8988T (cell line): Measurements from ENCODE around the gene KNTC1.
"Not testable (repeated sequence)": the region's sequence is repeated elsewhere in the genome, so short reads cannot be mapped to it uniquely, and the experiment has no call there.

ENCODE experiments used
- DNase-seq: peaks from one replicate; pipeline ENCODE4 v3.0.0; 2011

Gene KNTC1

DNA sequence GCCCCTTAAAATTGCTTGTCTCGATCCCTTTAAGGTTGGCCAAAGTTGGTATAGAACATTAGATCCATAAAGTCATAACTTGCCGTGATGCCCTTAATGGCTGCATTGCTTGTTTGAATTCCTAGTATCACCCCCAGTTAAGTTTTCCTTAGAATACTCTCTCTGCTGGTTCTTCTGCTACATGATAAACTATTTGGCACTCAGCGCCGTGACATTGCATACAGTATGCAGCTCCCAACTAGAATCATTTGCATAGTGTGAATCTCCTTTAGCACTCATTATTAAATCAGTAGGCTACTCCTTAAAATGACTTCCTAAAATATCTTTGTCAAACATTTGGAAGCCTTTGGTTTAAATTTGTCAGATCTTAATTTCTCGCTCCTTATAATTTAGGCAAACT, 42.2 kb downstream of the KNTC1 start:
- no peak for DNase-seq

DNA sequence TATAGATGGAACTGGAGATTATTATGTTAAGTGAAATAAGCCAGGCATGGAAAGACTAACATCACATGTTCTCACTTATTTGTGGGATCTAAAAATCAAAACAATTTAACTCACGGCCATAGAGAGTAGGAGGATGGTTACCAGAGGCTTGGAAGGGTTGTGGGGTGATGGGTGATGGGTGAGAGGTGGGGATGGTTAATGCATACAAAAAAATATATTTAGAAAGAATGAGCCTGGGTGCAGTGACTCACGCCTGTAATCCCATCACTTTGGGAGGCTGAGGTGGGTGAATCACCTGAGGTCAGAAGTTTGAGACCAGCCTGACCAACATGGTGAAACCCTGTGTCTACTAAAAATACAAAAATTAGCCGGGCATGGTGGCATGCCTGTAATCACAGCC, 43.0 kb downstream of the KNTC1 start:
- not testable (repeated sequence) for DNase-seq

DNA sequence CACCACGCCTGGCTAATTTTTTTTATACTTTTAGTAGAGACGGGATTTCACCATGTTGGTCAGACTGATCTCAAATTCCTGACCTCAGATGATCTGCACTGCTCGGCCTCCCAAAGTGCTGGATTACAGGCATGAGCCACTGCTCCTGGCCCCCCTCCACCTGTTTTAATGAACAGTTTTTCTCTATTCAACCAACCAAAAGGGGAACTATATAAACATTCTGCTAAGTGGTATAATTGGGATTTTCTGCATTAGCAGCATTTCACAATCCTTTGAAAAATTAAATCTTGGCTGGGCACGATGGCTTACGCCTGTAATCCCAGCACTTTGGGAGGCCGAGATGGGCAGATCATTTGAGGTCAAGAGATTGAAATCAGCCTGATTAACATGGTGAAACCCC, 44.8 kb downstream of the KNTC1 start:
- DNase-seq: no peak

DNA sequence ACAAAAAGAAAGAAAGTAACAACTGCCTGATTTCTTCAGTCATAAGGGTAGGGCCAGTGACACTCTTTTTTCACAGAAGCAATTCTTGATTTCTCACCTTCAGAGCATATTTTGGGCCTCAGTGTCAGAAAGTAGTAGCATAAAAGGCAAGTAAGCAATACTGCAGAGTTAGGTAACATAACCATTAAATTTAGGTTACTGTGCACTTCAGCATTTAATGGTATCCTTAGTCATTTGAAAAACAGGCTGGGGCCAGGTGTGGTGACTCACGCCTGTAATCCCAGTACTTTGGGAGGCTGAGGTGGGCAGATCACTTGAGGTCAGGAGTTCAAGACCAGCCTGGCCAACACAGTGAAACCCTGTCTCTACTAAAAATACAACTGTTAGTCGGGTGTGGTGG, 56.2 kb downstream of the KNTC1 start:
- not testable (repeated sequence) for DNase-seq

DNA sequence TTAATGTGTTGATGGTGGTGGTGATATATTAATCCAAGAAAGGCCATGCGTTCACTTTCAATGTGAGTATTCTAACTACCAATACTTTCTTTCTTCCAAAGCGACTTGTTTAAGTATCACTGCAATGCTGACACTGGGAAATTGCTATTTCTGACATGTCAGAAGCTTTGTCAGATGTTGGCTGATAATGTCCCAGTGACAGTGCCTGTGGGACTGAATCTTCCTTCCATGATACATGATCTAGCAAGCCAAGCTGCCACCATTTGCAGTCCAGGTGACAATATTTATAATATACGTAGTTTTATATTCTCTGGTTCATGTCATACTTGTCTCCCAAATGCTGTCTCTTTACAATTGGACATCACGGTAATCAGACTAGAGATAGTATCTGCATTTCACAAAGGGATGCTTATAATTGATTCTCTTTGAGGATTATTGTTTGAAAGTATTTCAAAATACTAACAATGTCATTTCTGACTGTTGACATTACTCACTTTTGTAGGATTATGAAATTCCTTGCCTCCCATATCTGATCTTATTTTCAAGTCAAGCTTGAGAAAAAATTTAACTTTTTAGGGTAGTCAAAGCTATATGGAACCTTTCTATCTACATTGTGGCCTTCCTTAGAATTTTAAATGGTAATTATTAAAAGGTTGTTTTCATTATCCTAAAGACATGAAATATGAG, 57.3 kb downstream of the KNTC1 start:
- DNase-seq: no peak

DNA sequence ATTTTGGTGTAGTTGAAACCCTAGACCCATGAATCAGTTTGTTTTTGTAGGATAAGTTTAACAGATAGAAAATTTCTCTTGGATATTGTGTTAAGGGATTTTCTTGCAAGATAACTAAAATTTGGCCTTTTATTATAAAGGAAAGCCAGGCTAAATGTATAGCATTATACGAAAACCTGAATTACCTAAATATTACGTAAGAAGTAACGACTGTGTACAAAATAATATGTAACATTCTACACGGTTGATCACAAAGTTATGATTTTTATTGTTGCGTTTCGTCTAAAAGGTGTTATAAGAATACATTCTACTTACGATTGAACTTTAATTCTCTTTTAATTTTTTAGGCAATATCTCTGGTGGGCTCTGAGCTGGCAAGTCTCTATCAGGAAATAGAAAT, 63.9 kb downstream of the KNTC1 start:
- DNase-seq: no peak

DNA sequence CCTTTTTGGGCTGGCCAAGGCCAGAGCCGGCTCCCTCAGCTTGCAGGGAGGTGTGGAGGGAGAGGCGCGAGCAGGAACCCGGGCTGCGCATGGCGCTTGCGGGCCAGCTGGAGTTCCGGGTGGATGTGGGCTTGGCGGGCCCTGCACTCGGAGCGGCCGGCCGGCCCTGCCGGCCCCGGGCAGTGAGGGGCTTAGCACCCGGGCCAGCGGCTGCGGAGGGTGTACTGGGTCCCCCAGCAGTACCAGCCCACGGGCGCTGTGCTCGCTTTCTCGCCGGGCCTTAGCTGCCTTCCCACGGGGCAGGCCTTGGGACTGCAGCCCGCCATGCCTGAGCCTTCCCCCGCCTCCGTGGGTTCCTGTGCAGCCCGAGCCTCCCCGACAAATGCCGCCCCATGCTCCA, 64.9 kb downstream of the KNTC1 start:
- not testable (repeated sequence) for DNase-seq

DNA sequence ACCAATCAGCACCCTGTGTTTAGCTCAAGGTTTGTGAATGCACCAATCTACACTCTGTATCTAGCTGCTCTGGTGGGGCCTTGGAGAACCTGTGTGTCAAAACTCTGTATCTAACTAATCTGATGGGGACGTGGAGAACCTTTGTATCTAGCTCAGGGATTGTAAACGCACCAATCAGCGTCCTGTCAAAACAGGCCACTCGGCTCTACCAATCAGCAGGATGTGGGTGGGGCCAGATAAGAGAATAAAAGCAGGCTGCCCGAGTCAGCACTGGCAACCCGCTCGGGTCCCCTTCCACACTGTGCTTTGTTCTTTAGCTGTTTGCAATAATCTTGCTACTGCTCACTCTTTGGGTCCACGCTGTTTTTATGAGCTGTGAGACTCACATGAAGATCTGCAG, 65.5 kb downstream of the KNTC1 start:
- DNase-seq: not testable (repeated sequence)

DNA sequence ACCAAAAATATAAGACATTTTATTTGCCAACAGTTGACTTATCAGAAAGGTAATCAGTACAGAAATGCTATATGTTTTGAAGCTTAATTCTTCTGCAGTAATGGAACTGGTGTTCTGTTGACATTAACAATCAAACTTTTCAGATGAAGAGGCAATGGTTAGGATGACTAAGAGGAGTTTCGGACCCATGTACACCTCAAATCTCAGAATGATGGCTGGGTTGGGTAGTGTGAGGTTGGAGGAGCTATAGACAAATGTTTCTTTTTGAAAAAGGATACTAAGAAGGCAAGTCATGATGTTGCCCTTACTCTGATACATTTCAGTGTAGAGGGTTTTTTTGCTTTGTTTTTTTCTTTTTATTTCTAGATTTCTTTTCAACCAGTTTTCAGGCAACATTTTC, 66.9 kb downstream of the KNTC1 start:
- no peak for DNase-seq

DNA sequence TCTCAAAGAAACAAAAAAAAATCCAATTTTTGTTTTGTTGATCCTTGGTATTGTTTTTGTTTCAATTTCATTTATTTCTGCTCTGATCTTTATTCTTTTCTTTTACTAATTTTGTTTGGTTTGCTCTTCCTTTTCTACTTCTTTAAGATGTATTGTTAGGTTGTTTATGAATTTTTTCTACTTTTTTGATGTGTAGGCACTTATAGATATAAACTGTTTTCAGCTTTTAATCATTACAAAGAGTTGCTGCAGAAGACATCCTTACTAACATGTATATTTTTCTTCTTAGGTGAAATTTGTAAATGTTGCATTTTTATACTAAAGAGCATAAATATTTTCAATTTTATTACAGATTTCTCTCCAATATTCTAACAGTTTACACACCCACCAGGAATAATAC, 69.8 kb downstream of the KNTC1 start:
- DNase-seq: no peak

DNA sequence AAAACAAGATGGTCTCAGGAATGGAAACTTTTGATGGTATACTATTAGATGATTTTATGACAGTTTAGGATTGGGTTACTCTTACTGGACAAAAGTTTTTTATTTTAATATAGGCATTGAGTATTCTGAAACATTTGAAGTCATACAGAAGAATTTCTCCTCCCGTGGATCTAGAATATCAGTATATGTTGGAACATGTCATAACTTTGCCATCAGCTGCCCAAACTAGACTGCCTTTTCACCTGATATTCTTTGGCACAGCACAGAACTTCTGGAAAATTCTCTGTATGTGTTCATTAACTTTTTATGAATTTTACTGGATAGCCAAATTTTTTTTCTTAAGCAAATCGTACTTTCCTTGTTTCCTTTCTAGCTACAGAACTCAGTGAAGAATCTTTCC, 75.4 kb downstream of the KNTC1 start:
- DNase-seq: no peak

DNA sequence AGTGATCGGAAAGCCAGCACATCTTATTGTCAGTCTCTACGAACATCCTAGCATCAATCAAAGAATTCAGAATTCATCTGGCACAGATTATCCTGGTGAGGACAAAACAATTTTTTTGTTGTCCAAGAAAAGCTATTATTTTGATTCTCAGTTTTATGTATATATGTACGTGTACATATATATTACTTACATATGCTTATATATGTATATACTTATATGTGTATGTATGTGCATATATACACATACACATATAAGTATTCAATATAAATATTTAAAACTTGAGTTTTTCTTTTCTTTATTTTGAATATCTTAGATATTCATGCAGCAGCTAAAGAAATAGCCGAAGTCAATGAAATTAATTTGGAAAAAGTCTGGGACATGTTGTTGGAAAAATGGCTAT, 77.9 kb downstream of the KNTC1 start:
- DNase-seq: no peak

DNA sequence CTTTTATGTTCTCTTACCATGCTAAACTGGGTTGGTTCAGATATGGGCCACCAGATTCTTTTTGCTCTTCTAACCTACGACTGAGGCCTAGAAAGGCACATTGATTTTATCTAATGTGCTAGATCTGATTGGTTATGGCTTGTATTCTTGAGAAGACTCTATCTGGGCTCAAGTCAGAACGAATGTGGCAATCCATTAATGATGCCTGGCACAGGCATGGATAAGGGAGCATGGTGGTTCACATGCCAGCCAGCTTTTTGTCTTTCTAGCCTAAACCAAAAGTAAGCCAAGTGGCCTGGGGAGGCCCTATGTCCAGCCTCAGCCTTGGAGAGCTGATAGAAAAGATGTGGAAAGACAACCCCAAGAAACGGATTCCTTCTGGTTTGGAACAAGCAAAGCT, 82.7 kb downstream of the KNTC1 start:
- DNase-seq: no peak

DNA sequence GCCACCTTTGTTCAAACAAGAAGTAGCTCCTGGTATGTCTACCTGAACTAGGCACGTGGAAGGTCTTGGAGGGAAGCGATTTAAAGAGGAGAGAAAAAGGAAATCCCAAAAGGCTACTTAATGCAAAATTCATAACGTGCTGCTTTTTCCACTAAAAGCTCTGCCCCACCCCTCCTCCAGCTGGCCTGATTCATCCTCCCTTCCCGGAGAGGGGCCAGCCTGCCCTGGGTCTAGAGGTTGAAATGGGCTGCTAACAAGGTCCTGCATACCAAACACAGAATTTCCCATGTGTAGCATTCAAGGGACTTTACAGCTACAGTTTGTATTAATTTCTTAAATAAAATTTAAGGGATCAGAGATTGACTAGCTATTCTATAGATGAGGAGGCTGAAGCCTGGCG, 83.2 kb downstream of the KNTC1 start:
- no peak for DNase-seq

DNA sequence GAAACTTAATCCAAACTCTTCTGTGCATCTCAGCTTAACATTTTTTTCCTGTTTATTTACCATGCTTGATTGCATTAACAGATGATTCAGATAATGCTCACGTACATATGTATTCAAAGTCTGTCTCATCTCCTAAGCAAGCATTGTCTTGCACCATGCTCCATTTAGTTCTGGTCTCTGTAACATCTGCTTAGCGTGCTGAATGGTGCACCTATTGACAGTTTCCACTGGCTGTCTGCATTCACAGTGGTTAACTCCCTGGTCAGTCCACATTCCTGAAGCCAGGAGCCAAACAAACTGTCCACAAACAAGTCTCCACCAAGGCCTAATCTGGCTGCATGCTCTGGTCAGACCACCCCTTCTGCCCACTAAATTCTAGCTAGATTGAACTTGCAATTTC, 83.9 kb downstream of the KNTC1 start:
- no peak for DNase-seq

DNA sequence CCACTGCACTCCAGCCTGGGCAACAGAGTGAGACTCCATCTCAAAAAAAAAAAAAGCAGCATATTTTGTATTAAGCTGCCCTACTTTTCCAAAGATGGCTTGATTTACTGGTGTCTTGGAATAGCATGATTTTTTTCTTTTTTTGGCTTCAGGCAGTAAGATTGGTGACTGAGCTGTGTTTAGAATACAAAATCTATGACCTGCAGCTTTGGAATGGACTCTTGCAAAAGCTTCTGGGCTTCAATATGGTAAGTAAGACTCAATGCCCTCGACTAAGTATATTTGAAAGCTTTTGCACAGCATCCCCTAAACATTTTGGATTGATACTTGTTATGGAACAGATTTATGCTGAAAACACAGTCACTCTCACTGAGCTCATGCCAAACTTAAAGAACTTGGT, 87.8 kb downstream of the KNTC1 start:
- DNase-seq: no peak

DNA sequence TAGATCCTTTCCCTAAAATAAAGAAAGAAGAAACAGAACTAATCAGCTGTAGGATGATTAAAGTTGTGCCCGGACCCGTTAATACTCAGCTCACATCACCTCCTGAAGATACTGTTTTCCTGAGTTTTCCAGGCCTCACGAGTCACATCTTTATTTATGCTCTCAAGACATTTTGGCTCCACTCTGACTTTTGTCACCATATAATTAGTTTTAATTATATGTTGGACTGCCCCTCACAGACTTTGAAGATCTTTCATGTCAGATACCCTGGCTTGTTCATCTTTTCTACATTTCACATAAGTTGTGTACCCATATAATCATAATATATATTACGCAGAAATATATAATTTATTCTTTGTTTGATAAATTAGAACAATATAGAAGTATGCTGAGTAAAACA, 88.7 kb downstream of the KNTC1 start:
- DNase-seq: no peak

DNA sequence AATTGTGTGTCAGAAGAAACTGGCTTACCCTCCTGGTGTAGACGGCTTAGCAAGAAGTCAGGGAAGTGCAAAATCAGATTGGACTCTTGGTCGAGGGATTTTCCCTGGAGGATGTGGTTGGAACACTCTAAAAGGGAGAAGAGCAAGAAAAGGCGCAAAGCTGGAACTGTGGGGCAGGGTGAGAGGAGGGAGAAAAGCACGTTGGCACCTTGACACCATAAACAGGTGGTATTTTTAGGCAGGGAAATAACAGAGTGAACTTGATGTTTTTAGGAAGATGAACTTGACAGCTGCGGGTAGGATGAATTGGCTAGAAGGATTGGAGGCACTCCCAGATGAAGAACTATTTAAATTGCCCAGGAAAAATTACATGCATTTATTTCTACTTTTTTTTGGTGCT, 108.4 kb downstream of the KNTC1 start:
- no peak for DNase-seq

DNA sequence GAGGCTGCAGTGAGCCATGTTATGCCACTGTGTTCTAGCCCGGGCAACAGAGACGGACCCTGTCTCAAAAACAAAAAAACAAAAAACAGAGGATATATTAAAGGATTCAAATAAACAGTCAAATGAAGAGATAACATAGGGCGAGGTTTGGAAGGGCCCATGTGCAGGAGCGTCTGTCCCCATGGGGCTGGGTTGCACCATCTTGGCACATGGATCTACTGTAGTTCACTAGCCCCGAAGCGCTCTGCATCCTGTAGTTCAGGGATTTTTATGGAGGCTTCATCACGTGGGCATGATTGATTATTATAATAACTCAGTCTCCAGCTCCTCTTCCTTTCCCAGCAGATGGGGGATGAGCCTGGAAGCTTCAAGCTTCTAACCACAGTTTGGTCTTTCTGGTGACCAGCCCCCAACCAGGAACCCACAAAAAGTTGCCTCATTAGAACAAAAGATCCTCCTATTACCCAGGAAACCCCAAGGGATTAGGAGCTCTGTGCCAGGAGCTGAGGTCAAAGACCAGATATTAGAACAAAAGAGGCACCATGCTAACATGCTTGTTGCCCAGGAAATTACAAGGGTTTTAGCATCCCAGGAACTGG, 116.3 kb downstream of the KNTC1 start:
- no peak for DNase-seq

DNA sequence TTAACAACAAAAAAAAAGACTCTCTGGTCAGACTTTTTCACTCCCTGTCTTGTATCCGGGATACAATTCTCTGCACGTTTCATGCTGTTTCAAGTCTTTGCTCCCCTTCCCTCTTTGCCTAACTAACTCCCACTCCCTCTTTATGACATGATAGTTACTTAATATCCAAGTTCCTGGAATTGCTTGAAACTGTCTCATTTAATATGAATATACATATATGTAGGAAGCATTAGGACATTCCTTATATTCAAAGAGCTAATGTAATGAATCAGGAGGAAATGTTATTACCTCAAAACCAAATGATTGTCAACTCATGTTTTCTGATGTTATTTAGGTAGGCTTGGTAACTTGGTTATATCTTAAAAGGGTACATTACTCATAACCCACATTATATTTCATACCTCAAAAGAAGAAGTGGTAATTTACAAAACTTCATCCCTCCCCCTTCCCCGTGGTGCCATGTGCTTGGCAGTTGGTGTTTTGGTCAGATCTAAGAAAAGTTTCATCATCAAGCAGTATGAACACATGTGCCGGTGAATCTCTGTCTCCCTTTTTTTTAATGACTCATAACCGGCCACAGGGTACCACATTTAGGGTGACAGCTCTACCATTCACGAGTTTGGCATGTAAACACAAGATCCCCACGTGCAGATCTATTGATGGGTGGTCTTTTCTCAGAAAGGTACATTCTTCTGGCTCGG, 119.6 kb downstream of the KNTC1 start:
- DNase-seq: no peak

DNA sequence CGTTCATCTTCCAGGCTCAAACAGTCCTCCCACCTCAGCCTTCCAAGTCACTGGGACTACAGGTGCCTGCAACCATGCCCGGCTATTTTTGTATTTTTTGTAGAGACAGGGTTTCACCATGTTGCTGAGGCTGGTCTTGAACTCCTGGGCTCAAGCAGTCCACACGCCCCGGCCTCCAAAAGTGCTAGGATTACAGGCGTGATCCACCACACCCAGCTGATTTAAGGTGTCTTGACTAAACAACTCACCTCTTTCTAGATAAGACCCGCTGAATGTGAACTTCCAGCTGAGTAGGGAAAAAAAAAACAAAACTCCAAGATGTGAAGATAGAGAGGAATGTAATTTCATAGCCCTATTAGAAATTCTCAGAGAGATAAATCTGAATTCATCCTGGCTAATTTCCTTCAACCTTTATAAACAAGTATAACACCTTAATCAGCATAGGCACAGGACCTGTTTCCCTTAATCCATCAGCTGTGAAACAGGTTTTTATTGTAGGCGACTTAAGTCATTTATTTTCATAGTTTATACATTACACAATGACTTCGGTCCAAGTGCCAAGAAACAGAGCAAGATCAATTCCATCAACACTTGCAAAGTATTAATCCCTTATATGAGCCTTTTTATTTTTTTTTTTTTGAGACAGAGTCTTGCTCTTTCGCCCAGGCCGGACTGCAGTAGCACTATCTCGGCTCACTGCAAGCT, 124.6 kb downstream of the KNTC1 start:
- no peak for DNase-seq

DNA sequence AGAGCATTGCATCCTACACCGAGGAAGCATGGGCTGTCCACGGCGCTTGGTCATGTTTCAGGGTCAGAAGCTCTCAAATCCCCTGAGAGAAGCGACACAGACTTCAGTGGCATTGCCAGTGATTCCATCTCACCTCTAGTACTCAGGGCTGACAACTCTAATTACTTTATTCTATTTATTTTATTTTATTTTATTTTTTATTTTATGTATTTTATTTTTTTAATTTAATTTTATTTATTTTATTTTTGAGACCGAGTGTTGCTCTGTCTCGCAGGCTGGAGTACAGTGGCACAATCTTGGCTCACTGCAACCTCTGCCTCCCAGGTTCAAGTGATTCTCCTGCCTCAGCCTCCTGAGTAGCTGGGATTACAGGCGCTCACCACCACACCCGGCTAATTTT, 126.2 kb downstream of the KNTC1 start:
- DNase-seq: not testable (repeated sequence)

DNA sequence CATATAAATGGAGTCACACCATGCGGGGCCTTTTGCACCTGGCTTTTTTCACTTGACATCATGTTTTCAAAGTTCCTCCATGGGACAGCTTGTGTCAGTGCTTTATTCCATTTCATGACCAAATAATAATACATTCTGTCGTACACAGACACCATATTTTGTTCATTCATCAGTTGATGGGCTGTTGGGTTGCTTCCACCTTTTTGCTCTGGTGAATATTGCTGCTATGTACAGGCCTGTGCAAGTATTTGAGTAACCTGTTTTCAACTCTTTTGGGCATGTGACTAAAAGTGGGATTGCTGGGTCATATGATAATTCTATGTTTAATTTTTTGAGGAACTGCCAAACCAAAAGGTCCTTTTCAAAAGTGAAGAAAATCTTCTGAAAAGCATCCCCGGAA, 129.2 kb downstream of the KNTC1 start:
- DNase-seq: no peak

DNA sequence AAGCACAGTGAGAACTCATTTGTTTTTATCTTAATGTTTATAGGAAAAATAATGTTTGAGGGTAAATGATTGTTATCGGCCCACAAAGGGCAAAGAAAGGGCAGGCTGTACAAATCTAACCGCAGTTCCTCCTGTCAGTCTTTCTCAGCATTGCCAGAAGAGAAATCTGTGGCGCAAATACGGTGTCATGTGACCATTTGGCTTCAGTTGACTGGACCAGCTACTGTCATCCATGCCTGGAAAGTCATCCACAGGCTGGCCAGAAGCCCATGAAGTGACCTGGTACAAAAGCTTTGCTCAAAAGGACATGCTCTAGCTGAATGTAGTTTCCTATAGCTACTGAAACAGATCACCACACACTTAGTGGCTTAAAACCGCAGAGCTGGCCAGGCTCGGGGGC, 132.5 kb downstream of the KNTC1 start:
- no peak for DNase-seq
